GM18909 (cell line): Measurements from ENCODE around the gene ZNF687.
"Not testable (repeated sequence)": the region's sequence is repeated elsewhere in the genome, so short reads cannot be mapped to it uniquely, and the experiment has no call there.

ENCODE experiments used
- ATAC-seq: cut with Tn5 transposase; IDR thresholded peaks from one replicate; pipeline ENCODE4 v1.9.1; 2021; ENCODE audit warnings: mild to moderate bottlenecking; ENCODE audit not compliant: unreplicated experiment, poor library complexity

The ZNF687 gene

GRCh38 chr1:151275341-151275740 is 6.8 kb upstream of the ZNF687 start:
- ATAC-seq: not testable (repeated sequence)

GRCh38 chr1:151277249-151277648 is 4.8 kb upstream of the ZNF687 start:
- no peak for ATAC-seq

GRCh38 chr1:151281225-151281968 is 702 bp upstream of the ZNF687 start:
- peak; percentile 49 for ATAC-seq

GRCh38 chr1:151282883-151283725 is 1.0 kb downstream of the ZNF687 start:
- no peak for ATAC-seq

GRCh38 chr1:151284013-151284577 is 2.0 kb downstream of the ZNF687 start:
- ATAC-seq: no peak

- ATAC-seq: no peak
Observed at GRCh38 chr1:151286619-151287340, 4.7 kb downstream of the ZNF687 start.

GRCh38 chr1:151287341-151287699 is 5.2 kb downstream of the ZNF687 start:
- no peak for ATAC-seq

- no peak for ATAC-seq
Observed at GRCh38 chr1:151287767-151288500, 5.8 kb downstream of the ZNF687 start.

GRCh38 chr1:151288502-151288901 is 6.4 kb downstream of the ZNF687 start:
- ATAC-seq: no peak

- ATAC-seq: no peak
Observed at GRCh38 chr1:151289080-151289935, 7.2 kb downstream of the ZNF687 start.

- ATAC-seq: no peak
Observed at GRCh38 chr1:151289991-151290708, 8.1 kb downstream of the ZNF687 start.

- ATAC-seq: no peak
Observed at GRCh38 chr1:151290709-151291303, 8.7 kb downstream of the ZNF687 start.

GRCh38 chr1:151292207-151293030 is 10.3 kb downstream of the ZNF687 start:
- no peak for ATAC-seq

GRCh38 chr1:151293093-151293492 is 11.0 kb downstream of the ZNF687 start:
- ATAC-seq: no peak

- no peak for ATAC-seq
Observed at GRCh38 chr1:151294742-151295462, 12.8 kb downstream of the ZNF687 start.

- no peak for ATAC-seq
Observed at GRCh38 chr1:151309811-151310323, 27.8 kb downstream of the ZNF687 start.
